ENCODE results near the gene CAMKMT. TPM values are rescaled to one million over a fixed set of nuclear protein-coding genes. Genes with fewer than 3 reads are reported as not detected.

Gene CAMKMT
- total RNA-seq, 2 experiments from 2014 or later, result 25.7 to 27.4 TPM

GRCh38 chr2:44566059-44566458 lies 204.3 kb downstream of the CAMKMT start:
- ChIA-PET CTCF (ENCODE audit: unreplicated experiment) (no interaction called here), POLR2A (interaction anchor here (0.7 kb wide), 1 partner anchor 454 kb away, joined by 4 read pairs; no protein-coding TSS in a partner anchor)
- Histone ChIP-seq H3K4me2 (ENCODE audit: low read length) (no peak overlapping the region), H3K9me2 (ENCODE audit: insufficient read depth, low read length) (no peaks in the 10 kb centered on the region), H3K9me3 (ENCODE audit: low read length) (no peaks in the 10 kb centered on the region), H3K27ac (ENCODE audit: low read depth, low read length, poor library complexity, severe bottlenecking) (no peak overlapping the region), H4K20me1 (ENCODE audit: insufficient read depth, low read length) (no peaks in the 10 kb centered on the region), H3K36me3 (ENCODE audit: insufficient read depth, low read length) (no peaks in the 10 kb centered on the region), H2AFZ (ENCODE audit: low read length) (no peak overlapping the region), H3K4me3 (ENCODE audit: low read depth, low read length, poor library complexity, severe bottlenecking) (no peak overlapping the region), H3K4me1 (ENCODE audit: insufficient read depth, low read length, poor library complexity, severe bottlenecking) (no peaks in the 10 kb centered on the region), H3K79me2 (ENCODE audit: insufficient read depth, low read depth, low read length) (no peaks in the 10 kb centered on the region)
- intact Hi-C loops (cut with micrococcal nuclease; ENCODE audit: unreplicated experiment), result no loop called here
- no TSS peak for BruUV-seq (replicated peaks)
- TF ChIP-seq EZH2phosphoT487 (IDR thresholded peaks at IDR 0.05; ENCODE audit: borderline replicate concordance, low read depth, low read length) (no peak), CTCF (conservative IDR thresholded peaks at IDR 0.05; ENCODE audit: low read length) (no peak)
- DNase-seq (ENCODE audit: low spot score), result no peak

GRCh38 chr2:44569491-44569890 lies 207.7 kb downstream of the CAMKMT start:
- Histone ChIP-seq H3K79me2 (ENCODE audit: insufficient read depth, low read depth, low read length) (no peaks in the 10 kb centered on the region), H3K4me1 (ENCODE audit: insufficient read depth, low read length, poor library complexity, severe bottlenecking) (no peaks in the 10 kb centered on the region), H3K27ac (ENCODE audit: low read depth, low read length, poor library complexity, severe bottlenecking) (no peak overlapping the region), H3K9me3 (ENCODE audit: low read length) (no peaks in the 10 kb centered on the region), H3K4me2 (ENCODE audit: low read length) (no peak overlapping the region), H4K20me1 (ENCODE audit: insufficient read depth, low read length) (no peaks in the 10 kb centered on the region), H3K9me2 (ENCODE audit: insufficient read depth, low read length) (no peaks in the 10 kb centered on the region), H3K36me3 (ENCODE audit: insufficient read depth, low read length) (no peaks in the 10 kb centered on the region), H2AFZ (ENCODE audit: low read length) (no peak overlapping the region), H3K4me3 (ENCODE audit: low read depth, low read length, poor library complexity, severe bottlenecking) (no peak overlapping the region)
- POLR2A ChIA-PET, result no interaction called here
- CTCF ChIA-PET (ENCODE audit: unreplicated experiment), result no interaction called here
- BruUV-seq (replicated peaks), result no TSS peak
- no peak for DNase-seq (ENCODE audit: low spot score)
- intact Hi-C loops (cut with micrococcal nuclease; ENCODE audit: unreplicated experiment), result no loop called here
- TF ChIP-seq CTCF (conservative IDR thresholded peaks at IDR 0.05; ENCODE audit: low read length) (no peak), EZH2phosphoT487 (IDR thresholded peaks at IDR 0.05; ENCODE audit: borderline replicate concordance, low read depth, low read length) (no peak)

- ChIA-PET POLR2A (no interaction called here), CTCF (ENCODE audit: unreplicated experiment) (no interaction called here)
- no peaks in the 10 kb centered on the region for H3K36me3 ChIP-seq (ENCODE audit: insufficient read depth, low read length)
- DNase-seq (ENCODE audit: low spot score), result no peak
- TF ChIP-seq CTCF (conservative IDR thresholded peaks at IDR 0.05; ENCODE audit: low read length), result no peak
- no peak for TF ChIP-seq EZH2phosphoT487 (IDR thresholded peaks at IDR 0.05; ENCODE audit: borderline replicate concordance, low read depth, low read length)
- no peaks in the 10 kb centered on the region for H3K4me1 ChIP-seq (ENCODE audit: insufficient read depth, low read length, poor library complexity, severe bottlenecking)
- no TSS peak for BruUV-seq (replicated peaks)
- no peaks in the 10 kb centered on the region for H3K9me3 ChIP-seq (ENCODE audit: low read length)
- H2AFZ ChIP-seq (ENCODE audit: low read length), result no peak overlapping the region
- no peak overlapping the region for H3K27ac ChIP-seq (ENCODE audit: low read depth, low read length, poor library complexity, severe bottlenecking)
- intact Hi-C loops (cut with micrococcal nuclease; ENCODE audit: unreplicated experiment), result no loop called here
- H4K20me1 ChIP-seq (ENCODE audit: insufficient read depth, low read length), result no peaks in the 10 kb centered on the region
- no peaks in the 10 kb centered on the region for H3K79me2 ChIP-seq (ENCODE audit: insufficient read depth, low read depth, low read length)
- no peak overlapping the region for H3K4me3 ChIP-seq (ENCODE audit: low read depth, low read length, poor library complexity, severe bottlenecking)
- no peak overlapping the region for H3K4me2 ChIP-seq (ENCODE audit: low read length)
- H3K9me2 ChIP-seq (ENCODE audit: insufficient read depth, low read length), result no peaks in the 10 kb centered on the region
Observed at GRCh38 chr2:44570271-44570670, 208.5 kb downstream of the CAMKMT start.
